Trophoblast cell (in vitro differentiated cells and primary cell): Measurements from ENCODE around the gene LOXL1.

Experiments used
- DNase-seq, 2 donors: peaks; one replicate each; pipeline ENCODE4 v3.0.0-alpha.2; 2016
- H2AFZ ChIP-seq: 2 replicates; pipeline ENCODE4 v1.6.1; 2013; ENCODE audit warnings: low read length, moderate library complexity, mild to moderate bottlenecking; ENCODE audit not compliant: insufficient read depth, poor library complexity
- H2AK5ac ChIP-seq: 2 replicates; pipeline ENCODE4 v1.6.1; 2013; ENCODE audit warnings: mild to moderate bottlenecking, low read length
- H2BK120ac ChIP-seq: 2 replicates; pipeline ENCODE4 v1.6.1; 2013; ENCODE audit warnings: low read length, mild to moderate bottlenecking, moderate library complexity; ENCODE audit not compliant: insufficient read depth, poor library complexity
- H2BK12ac ChIP-seq: 2 replicates; pipeline ENCODE4 v1.6.1; 2013; ENCODE audit warnings: mild to moderate bottlenecking, low read length, moderate library complexity
- H2BK5ac ChIP-seq: 2 replicates; pipeline ENCODE4 v1.6.1; 2013; ENCODE audit warnings: low read length, low read depth, moderate library complexity, mild to moderate bottlenecking; ENCODE audit not compliant: poor library complexity
- H3K14ac ChIP-seq: 2 replicates; pipeline ENCODE4 v1.6.1; 2013; ENCODE audit warnings: mild to moderate bottlenecking, low read length
- H3K18ac ChIP-seq: 2 replicates; pipeline ENCODE4 v1.6.1; 2013; ENCODE audit warnings: mild to moderate bottlenecking, low read length
- H3K23ac ChIP-seq: 2 replicates; pipeline ENCODE4 v1.6.1; 2013; ENCODE audit warnings: low read length
- H3K27ac ChIP-seq: 2 replicates; pipeline ENCODE4 v1.5.1; 2013; ENCODE audit warnings: low read depth, mild to moderate bottlenecking, inconsistent platforms, low read length, moderate library complexity
- H3K27me3 ChIP-seq: 2 replicates; pipeline ENCODE4 v1.6.1; 2013; ENCODE audit warnings: inconsistent platforms, mild to moderate bottlenecking, low read length, moderate library complexity; ENCODE audit not compliant: insufficient read depth
- H3K36me3 ChIP-seq, 2 experiments: 1 replicate in 1 of 2; 2 replicates in 1 of 2; pipeline ENCODE4 v1.6.1; 2013; ENCODE audit warnings: low read length in 2 of 2, mild to moderate bottlenecking in 2 of 2, moderate library complexity in 1 of 2; ENCODE audit not compliant: insufficient read depth in 2 of 2, control insufficient read depth in 1 of 2
- H3K4ac ChIP-seq: 2 replicates; pipeline ENCODE4 v1.6.1; 2013; ENCODE audit warnings: low read depth, mild to moderate bottlenecking, low read length, moderate library complexity
- H3K4me1 ChIP-seq, 2 experiments: 1 replicate in 1 of 2; 2 replicates in 1 of 2; pipeline ENCODE4 v1.6.1; 2013; ENCODE audit warnings: low read length in 2 of 2, mild to moderate bottlenecking in 2 of 2, moderate library complexity in 1 of 2; ENCODE audit not compliant: insufficient read depth in 2 of 2, control insufficient read depth in 1 of 2
- H3K4me2 ChIP-seq: 2 replicates; pipeline ENCODE4 v1.6.1; 2013; ENCODE audit warnings: inconsistent platforms, mild to moderate bottlenecking, low read length, moderate library complexity
- H3K4me3 ChIP-seq: 2 replicates; pipeline ENCODE4 v1.5.1; 2013; ENCODE audit warnings: mild to moderate bottlenecking, low read depth, low read length, inconsistent platforms
- H3K79me1 ChIP-seq: one replicate; pipeline ENCODE4 v1.6.1; 2013; ENCODE audit warnings: low read length
- H3K79me2 ChIP-seq: 2 replicates; pipeline ENCODE4 v1.6.1; 2013; ENCODE audit warnings: low read length, mild to moderate bottlenecking; ENCODE audit not compliant: control insufficient read depth, insufficient read depth, poor library complexity
- H3K9ac ChIP-seq: 2 replicates; pipeline ENCODE4 v1.6.1; 2013; ENCODE audit warnings: mild to moderate bottlenecking, low read length
- H3K9me3 ChIP-seq: 2 replicates; pipeline ENCODE4 v1.6.1; 2013; ENCODE audit warnings: low read depth, mild to moderate bottlenecking, control low read depth, inconsistent platforms, low read length; ENCODE audit not compliant: insufficient read depth
- H4K12ac ChIP-seq: 2 replicates; pipeline ENCODE4 v1.6.1; 2013; ENCODE audit warnings: low read depth, mild to moderate bottlenecking, low read length, moderate library complexity
- H4K8ac ChIP-seq: 2 replicates; pipeline ENCODE4 v1.6.1; 2013; ENCODE audit warnings: low read depth, mild to moderate bottlenecking, low read length, moderate library complexity
- H4K91ac ChIP-seq: one replicate; pipeline ENCODE4 v1.6.1; 2013; ENCODE audit warnings: low read depth, mild to moderate bottlenecking, low read length, moderate library complexity
- WGBS: extraction: QIAGEN DNeasy Blood & Tissue Kit; methylation state at CpG from one replicate; pipeline ENCODE4 v1.1.7; 2013; ENCODE audit warnings: missing lambda C conversion rate; ENCODE audit not compliant: insufficient read length, insufficient coverage; ENCODE audit errors: extremely low coverage; 5-methylcytosine and 5-hydroxymethylcytosine counted together

LOXL1 gene

GRCh38 chr15:73996939-73997338, 70.7 kb downstream of the LOXL1 start:
- Histone ChIP-seq H2AK5ac (no peak overlapping the region), H3K4me3 (no peak overlapping the region), H3K9ac (no peak overlapping the region), H3K4me2 (no peak overlapping the region), H3K14ac (no peak overlapping the region), H2BK5ac (no peak overlapping the region), H2BK120ac (no peak overlapping the region), H4K91ac (no peak overlapping the region), H3K18ac (no peak overlapping the region), H4K12ac (no peak overlapping the region), H3K27me3 (no peaks in the 10 kb centered on the region), H3K4ac (no peak overlapping the region), H2AFZ (no peak overlapping the region), H2BK12ac (no peak overlapping the region), H3K79me2 (peaks cover 6% of the 10 kb centered on the region), H3K27ac (no peak overlapping the region), H3K79me1 (peaks cover 7% of the 10 kb centered on the region), H4K8ac (no peak overlapping the region), H3K23ac (no peak overlapping the region), H3K4me1 (peaks cover 4 to 7% of the 10 kb centered on the region in 2 experiments), H3K36me3 (peaks cover 5 to 9% of the 10 kb centered on the region in 2 experiments), H3K9me3 (peaks cover 2% of the 10 kb centered on the region)
- WGBS: no CpG with 5 or more reads among the region's 5 CpGs
- no peak for DNase-seq

DNA sequence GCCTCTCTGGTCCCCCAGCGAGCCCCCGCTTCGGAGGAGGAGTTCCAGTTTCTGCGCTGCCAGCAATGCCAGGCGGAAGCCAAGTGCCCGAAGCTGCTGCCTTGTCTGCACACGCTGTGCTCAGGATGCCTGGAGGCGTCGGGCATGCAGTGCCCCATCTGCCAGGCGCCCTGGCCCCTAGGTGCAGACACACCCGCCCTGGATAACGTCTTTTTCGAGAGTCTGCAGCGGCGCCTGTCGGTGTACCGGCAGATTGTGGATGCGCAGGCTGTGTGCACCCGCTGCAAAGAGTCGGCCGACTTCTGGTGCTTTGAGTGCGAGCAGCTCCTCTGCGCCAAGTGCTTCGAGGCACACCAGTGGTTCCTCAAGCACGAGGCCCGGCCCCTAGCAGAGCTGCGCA, 71.7 kb downstream of the LOXL1 start:
- no CpG with 5 or more reads among the region's 27 CpGs for WGBS
- Histone ChIP-seq H3K27ac (no peak overlapping the region), H3K9me3 (peaks cover 2% of the 10 kb centered on the region), H3K4ac (no peak overlapping the region), H3K4me1 (peaks cover 4 to 7% of the 10 kb centered on the region in 2 experiments), H2BK5ac (no peak overlapping the region), H3K14ac (no peak overlapping the region), H2BK120ac (no peak overlapping the region), H3K23ac (no peak overlapping the region), H3K4me3 (no peak overlapping the region), H3K9ac (no peak overlapping the region), H3K27me3 (no peaks in the 10 kb centered on the region), H4K8ac (no peak overlapping the region), H2BK12ac (no peak overlapping the region), H3K79me2 (peaks cover 6% of the 10 kb centered on the region), H3K36me3 (peaks cover 9 to 11% of the 10 kb centered on the region in 2 experiments), H3K4me2 (no peak overlapping the region), H4K12ac (no peak overlapping the region), H3K79me1 (peaks cover 7% of the 10 kb centered on the region), H2AK5ac (no peak overlapping the region), H2AFZ (no peak overlapping the region), H3K18ac (no peak overlapping the region), H4K91ac (no peak overlapping the region)
- no peak for DNase-seq
